HCT116 (cell line): Measurements from ENCODE around the gene LRPPRC. TPM values are rescaled to one million over a fixed set of nuclear protein-coding genes. Genes with fewer than 3 reads are reported as not detected.

Source experiments
- ATAC-seq: fragments of 200-7000 bp; cut with Tn5 transposase; 2 replicates; pipeline ENCODE4 v1.9.1; 2020; ENCODE audit warnings: mild to moderate bottlenecking, moderate library complexity
- BruUV-seq: library from RNA; stranded (reverse); fragments of 400-500 nt; replicated peaks from 2 replicates; lab custom pipeline; 2021; lab: Mats Ljungman, UMichigan
- CTCF ChIA-PET: fragments of 300-600 bp; sonication (Branson Sonifier 250); formaldehyde crosslinking; loops from one replicate; lab custom pipeline; 2021; ENCODE audit warnings: antibody characterized with exemption; lab: Charles Lee
- POLR2A ChIA-PET: fragments of 300-600, 350-600 bp; sonication (Branson Sonifier 250); formaldehyde crosslinking; loops from one replicate; lab custom pipeline; 2021; ENCODE audit warnings: antibody characterized with exemption; lab: Charles Lee
- RAD21 ChIA-PET, 2 experiments: fragments of 300-600 bp; sonication (Branson Sonifier 250); formaldehyde crosslinking; loops; one replicate each; lab custom pipeline; 2023; ENCODE audit warnings: low total read pairs in 2 of 2; ENCODE audit not compliant: uncharacterized antibody in 2 of 2, unreplicated experiment in 2 of 2, low non-redundant PET in 1 of 2; lab: Charles Lee
- DNase-seq: peaks from one replicate; pipeline ENCODE4 v3.0.0-alpha.2; 2010; ENCODE audit warnings: low read depth, low spot score
- H2AFZ ChIP-seq: fragments of 200-600 bp; shearing (Covaris generic), sonication (generic); 2 replicates; pipeline ENCODE4 v1.6.1; 2017; ENCODE audit warnings: low read depth, mixed run types, mixed read lengths, antibody characterized with exemption, low read length; ENCODE audit not compliant: poor library complexity, severe bottlenecking
- H3K27ac ChIP-seq: 2 replicates; pipeline ENCODE4 v1.5.1; 2012; ENCODE audit warnings: low read depth, low read length
- H3K27me3 ChIP-seq: fragments of 200-600 bp; sonication (generic); 2 replicates; pipeline ENCODE4 v1.6.1; 2016; ENCODE audit warnings: mixed run types, low read length, mixed read lengths; ENCODE audit not compliant: insufficient read depth
- H3K36me3 ChIP-seq, 2 experiments: fragments of 200-500 bp in 1 of 2; fragments of 200-600 bp in 1 of 2; sonication (Bioruptor generic) in 1 of 2; sonication (generic) in 1 of 2; 2 replicates each; pipeline versions ENCODE4 v1.5.1 to v1.6.1; 2014 to 2016; ENCODE audit warnings: low read length in 2 of 2, inconsistent platforms in 1 of 2, mixed read lengths in 1 of 2, mixed run types in 1 of 2; ENCODE audit not compliant: insufficient read depth in 2 of 2, control insufficient read depth in 1 of 2
- H3K4me1 ChIP-seq, 2 experiments: fragments of 200-600 bp in 1 of 2; sonication (generic) in 1 of 2; 2 replicates each; pipeline versions ENCODE4 v1.5.1 to v1.6.1; 2012 to 2017; ENCODE audit warnings: low read length in 2 of 2, inconsistent platforms in 1 of 2, mild to moderate bottlenecking in 1 of 2, mixed read lengths in 1 of 2, mixed run types in 1 of 2, moderate library complexity in 1 of 2; ENCODE audit not compliant: insufficient read depth in 2 of 2, control insufficient read depth in 1 of 2
- H3K4me2 ChIP-seq: fragments of 200-600 bp; sonication (generic); 2 replicates; pipeline ENCODE4 v1.6.1; 2017; ENCODE audit warnings: mixed run types, low read length, mixed read lengths
- H3K4me3 ChIP-seq, 2 experiments: fragments of 200-600 bp in 1 of 2; sonication (generic) in 1 of 2; replicated peaks in 1 of 2; 2 replicates each; pipeline ENCODE4 v1.5.1; 2011 to 2016; ENCODE audit warnings: low read length in 2 of 2, control low read depth in 1 of 2, low read depth in 1 of 2, mild to moderate bottlenecking in 1 of 2, mixed read lengths in 1 of 2, mixed run types in 1 of 2
- H3K79me2 ChIP-seq: fragments of 200-600 bp; sonication (generic); 2 replicates; pipeline ENCODE4 v1.6.1; 2017; ENCODE audit warnings: mild to moderate bottlenecking, mixed run types, low read length, moderate library complexity, mixed read lengths; ENCODE audit not compliant: insufficient read depth
- H3K9ac ChIP-seq: fragments of 200-600 bp; sonication (generic); 2 replicates; pipeline ENCODE4 v1.6.1; 2016; ENCODE audit warnings: low read length, mixed read lengths
- H3K9me2 ChIP-seq: fragments of 200-600 bp; sonication (generic), shearing (Covaris generic); 2 replicates; pipeline ENCODE4 v1.6.1; 2017; ENCODE audit warnings: mixed run types, mild to moderate bottlenecking, moderate library complexity; ENCODE audit not compliant: insufficient read depth
- H3K9me3 ChIP-seq, 2 experiments: fragments of 200-500 bp in 1 of 2; fragments of 200-600 bp in 1 of 2; sonication (Bioruptor generic) in 1 of 2; sonication (generic) in 1 of 2; 2 replicates each; pipeline ENCODE4 v1.6.1; 2014 to 2017; ENCODE audit warnings: low read length in 2 of 2, mixed read lengths in 2 of 2, inconsistent platforms in 1 of 2, low read depth in 1 of 2, mild to moderate bottlenecking in 1 of 2, mixed run types in 1 of 2, moderate library complexity in 1 of 2; ENCODE audit not compliant: control insufficient read depth in 1 of 2, insufficient read depth in 1 of 2
- H4K20me1 ChIP-seq: fragments of 200-600 bp; sonication (generic), shearing (Covaris generic); 2 replicates; pipeline ENCODE4 v1.6.1; 2017; ENCODE audit warnings: mixed run types, mild to moderate bottlenecking, moderate library complexity; ENCODE audit not compliant: insufficient read depth
- CBX3 ChIP-seq: IDR thresholded peaks from 2 replicates; pipeline ENCODE4 v1.6.1; 2012; ENCODE audit warnings: low read depth
- CTCF ChIP-seq, 3 experiments: fragments of 200-600 bp in 1 of 3; sonication (generic) in 1 of 3; IDR thresholded peaks in 2 of 3; conservative IDR thresholded peaks in 1 of 3; 2 replicates each; pipeline ENCODE4 v1.5.1; 2012 to 2017; ENCODE audit warnings: low read depth in 2 of 3, low read length in 2 of 3, antibody characterized with exemption in 1 of 3, borderline replicate concordance in 1 of 3, control low read depth in 1 of 3, mild to moderate bottlenecking in 1 of 3, mixed read lengths in 1 of 3, mixed run types in 1 of 3, moderate library complexity in 1 of 3; ENCODE audit not compliant: insufficient read depth in 1 of 3
- EZH2 ChIP-seq: fragments of 200-600 bp; sonication (generic); IDR thresholded peaks from 2 replicates; pipeline ENCODE4 v1.6.1; 2017; ENCODE audit warnings: antibody characterized with exemption, mixed run types
- EZH2phosphoT487 ChIP-seq: fragments of 200-600 bp; IDR thresholded peaks from 2 replicates; pipeline ENCODE4 v1.6.1; 2018; ENCODE audit warnings: antibody characterized with exemption, borderline replicate concordance
- FOSL1 ChIP-seq: IDR thresholded peaks from 2 replicates; pipeline ENCODE4 v1.6.1; 2012; ENCODE audit warnings: low read depth
- POLR2A ChIP-seq: IDR thresholded peaks from 2 replicates; pipeline ENCODE4 v1.7.0; 2011; ENCODE audit warnings: borderline replicate concordance; ENCODE audit not compliant: insufficient read depth, insufficient read length; ENCODE audit errors: extremely low read depth
- RAD21 ChIP-seq: IDR thresholded peaks from 2 replicates; pipeline ENCODE4 v1.6.1; 2012; ENCODE audit warnings: low read depth, mild to moderate bottlenecking
- YY1 ChIP-seq: IDR thresholded peaks from 2 replicates; pipeline ENCODE4 v1.6.1; 2011; ENCODE audit warnings: low read length, low read depth, moderate library complexity, mild to moderate bottlenecking; ENCODE audit not compliant: insufficient replicate concordance; ENCODE audit errors: extremely low read depth
- intact Hi-C: fragments of 100-400 bp; cut with micrococcal nuclease; formaldehyde crosslinking; loops from 2 replicates; pipeline ENCODE4 v1.10.0; 2022
- total RNA-seq: library from RNA; stranded (reverse); gene quantifications from one replicate; pipeline ENCODE4 v1.2.1, GENCODE V29; 2021; ENCODE audit not compliant: unreplicated experiment

The LRPPRC gene
- total RNA-seq, 1 experiment from 2014 or later: 210 TPM

GRCh38 chr2:43941966-43942365 lies 53.8 kb downstream of the LRPPRC start (continued):
- TF ChIP-seq CTCF (IDR thresholded peaks at IDR 0.05 in 2 of 3, conservative IDR thresholded peaks at IDR 0.05 in 1 of 3; ENCODE audit: borderline replicate concordance in 1 of 3, insufficient read depth in 1 of 3, low read depth in 2 of 3, low read length in 2 of 3) (no peak), RAD21 (no peak), YY1 (no peak), EZH2phosphoT487 (no peak)

GRCh38 chr2:43941359-43941758 lies 54.4 kb downstream of the LRPPRC start:
- Histone ChIP-seq H3K9me2 (no peaks in the 10 kb centered on the region), H3K27ac (no peak overlapping the region), H2AFZ (no peak overlapping the region), H3K9me3 (no peaks in the 10 kb centered on the region), H3K4me3 (no peak overlapping the region), H3K4me2 (no peak overlapping the region), H4K20me1 (peaks cover 44% of the 10 kb centered on the region; the same call in 1 of the 2 replicates), H3K4me1 (no peaks in the 10 kb centered on the region), H3K79me2 (peaks cover 99% of the 10 kb centered on the region), H3K27me3 (no peaks in the 10 kb centered on the region), H3K36me3 (peaks cover 47 to 61% of the 10 kb centered on the region in 2 experiments), H3K9ac (no peak overlapping the region)
- BruUV-seq: no TSS peak
- ChIA-PET CTCF (no interaction called here), RAD21 (no interaction called here), POLR2A (no interaction called here)
- DNase-seq (no peak), ATAC-seq (no peak)
- TF ChIP-seq EZH2: no peak
- TF ChIP-seq CBX3: no peak
- no peak for TF ChIP-seq FOSL1
- TF ChIP-seq POLR2A: no peak
- intact Hi-C loops: no loop called here
